ENCODE results near the gene PBX1. TPM values are rescaled to one million over a fixed set of nuclear protein-coding genes. Genes with fewer than 3 reads are reported as not detected.

The PBX1 gene
- total RNA-seq, 1 donor, result 4.2 TPM

DNA sequence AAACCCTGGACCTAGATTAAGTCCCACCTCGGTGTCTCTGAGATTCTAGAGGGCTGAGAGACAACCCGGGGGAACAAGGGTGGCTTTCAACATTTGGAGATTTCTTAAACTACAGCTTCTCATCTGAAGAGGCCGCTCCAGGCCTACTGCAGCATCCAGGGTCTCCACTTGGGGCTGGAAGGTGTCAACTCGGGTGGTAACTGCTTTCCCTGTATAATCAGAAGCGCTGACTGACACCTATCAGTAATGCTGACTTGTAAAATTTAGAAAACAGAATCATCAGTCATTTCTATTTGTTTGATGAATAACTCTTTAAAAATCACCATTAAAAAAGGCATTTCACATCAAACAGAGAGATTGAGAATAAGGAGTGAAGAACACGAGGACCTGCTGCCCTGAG, 226.0 kb downstream of the PBX1 start:
- Histone ChIP-seq H3K4me1 (ENCODE audit: insufficient read depth, low read length) (peaks cover 3% of the 10 kb centered on the region), H3K9me3 (ENCODE audit: low read depth, low read length) (no peaks in the 10 kb centered on the region), H3K27me3 (ENCODE audit: insufficient read depth, low read length) (no peaks in the 10 kb centered on the region), H3K4me3 (ENCODE audit: low read length) (no peak overlapping the region)

DNA sequence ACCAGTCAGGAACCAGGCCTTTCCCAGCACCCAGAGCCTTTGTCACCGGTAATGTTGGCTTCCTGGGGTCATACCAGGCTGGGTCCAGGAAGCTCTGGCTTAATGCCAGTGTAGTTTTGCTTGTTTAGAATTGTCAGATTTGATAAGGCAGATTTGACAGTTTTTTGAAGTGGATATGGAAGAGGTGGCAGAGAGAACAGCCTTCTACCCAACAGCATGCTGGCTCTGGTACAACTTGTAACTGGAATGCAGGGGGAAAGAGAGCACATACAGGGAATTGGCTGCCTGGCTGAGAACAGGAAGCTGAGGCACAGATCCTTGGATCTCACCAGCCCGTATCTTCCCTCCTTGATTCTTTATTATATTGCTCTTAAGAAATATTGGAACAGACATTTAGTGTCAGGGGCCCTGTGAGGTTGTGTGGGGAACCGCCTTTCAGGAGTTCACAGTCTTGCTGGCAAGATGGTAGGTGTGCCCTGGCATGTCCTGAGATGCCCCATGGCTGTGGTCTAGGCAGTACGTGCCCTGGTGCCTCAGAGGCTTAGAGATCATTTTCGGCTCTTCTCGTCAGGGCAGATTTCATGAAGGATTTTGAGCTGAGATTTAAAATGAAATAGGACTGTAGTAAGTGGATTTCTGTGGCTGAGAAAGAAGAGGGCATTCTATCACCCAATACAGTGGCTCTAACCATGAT, 227.0 kb downstream of the PBX1 start:
- no peaks in the 10 kb centered on the region for H3K27me3 ChIP-seq (ENCODE audit: insufficient read depth, low read length)
- no peak overlapping the region for H3K4me3 ChIP-seq (ENCODE audit: low read length)
- H3K9me3 ChIP-seq (ENCODE audit: low read depth, low read length), result no peaks in the 10 kb centered on the region
- peaks cover 3% of the 10 kb centered on the region for H3K4me1 ChIP-seq (ENCODE audit: insufficient read depth, low read length)

DNA sequence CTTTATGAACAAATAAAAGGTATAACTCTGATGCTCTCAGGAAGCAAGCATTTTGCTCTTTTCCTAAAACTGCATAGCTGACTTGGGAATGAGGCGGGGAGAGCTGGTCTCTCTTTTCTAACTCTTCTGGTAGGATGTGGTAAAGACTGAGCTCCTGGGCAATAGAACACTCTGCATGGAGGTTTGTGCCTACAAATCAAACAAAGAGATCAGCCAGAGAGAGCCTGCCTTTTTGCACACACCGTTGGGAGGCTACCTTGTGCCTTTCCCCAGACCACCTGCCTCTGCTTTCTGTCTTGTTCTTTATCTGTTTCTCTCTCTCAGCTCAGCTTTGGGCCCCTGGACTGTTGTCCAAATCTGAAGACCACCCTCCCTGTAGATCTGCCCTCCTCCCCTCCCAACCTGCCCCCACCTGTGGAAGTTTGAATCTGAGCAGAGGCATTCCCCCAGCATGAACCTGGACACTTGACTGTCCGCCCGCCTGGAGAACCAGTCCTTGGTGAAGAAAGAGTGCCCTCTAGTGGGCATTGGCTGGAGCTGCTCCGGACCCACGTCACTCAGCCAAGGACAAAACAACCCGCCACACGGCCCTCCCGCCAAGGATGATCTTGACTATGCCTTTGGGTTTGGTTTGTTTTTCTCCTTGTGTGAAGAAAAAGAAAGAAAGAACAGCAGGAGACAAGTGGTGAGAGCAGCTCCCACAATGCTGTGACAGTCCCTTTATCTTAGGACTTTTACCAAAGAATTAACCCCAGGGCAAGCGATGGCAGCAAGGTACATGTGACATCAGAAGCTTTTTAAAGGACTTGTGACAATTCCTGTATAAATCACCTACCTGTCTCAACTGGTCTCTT, 228.2 kb downstream of the PBX1 start:
- Histone ChIP-seq H3K4me3 (ENCODE audit: low read length) (no peak overlapping the region), H3K4me1 (ENCODE audit: insufficient read depth, low read length) (peaks cover 3% of the 10 kb centered on the region), H3K9me3 (ENCODE audit: low read depth, low read length) (no peaks in the 10 kb centered on the region), H3K27me3 (ENCODE audit: insufficient read depth, low read length) (no peaks in the 10 kb centered on the region)

DNA sequence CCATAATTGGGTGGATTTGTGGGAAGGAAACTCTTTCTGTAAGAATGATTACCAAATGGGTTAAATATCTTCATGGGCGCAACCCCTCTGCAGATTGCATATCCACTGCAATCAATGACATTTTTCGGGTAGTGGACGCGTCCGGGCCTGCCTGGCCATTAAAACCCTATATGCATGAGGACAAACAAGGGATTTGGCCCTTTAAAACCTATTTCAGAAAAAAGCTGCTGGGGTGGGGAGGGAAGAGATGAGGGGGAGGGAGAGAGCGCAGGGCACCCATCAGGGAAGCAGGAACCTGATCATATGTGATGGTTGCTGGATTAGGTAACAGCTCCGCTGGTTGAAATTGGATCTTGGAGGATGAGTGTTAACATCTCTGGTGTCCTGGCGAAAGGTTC, 228.8 kb downstream of the PBX1 start:
- H3K27me3 ChIP-seq (ENCODE audit: insufficient read depth, low read length), result no peaks in the 10 kb centered on the region
- H3K4me3 ChIP-seq (ENCODE audit: low read length), result no peak overlapping the region
- peaks cover 3% of the 10 kb centered on the region for H3K4me1 ChIP-seq (ENCODE audit: insufficient read depth, low read length)
- H3K9me3 ChIP-seq (ENCODE audit: low read depth, low read length), result no peaks in the 10 kb centered on the region

DNA sequence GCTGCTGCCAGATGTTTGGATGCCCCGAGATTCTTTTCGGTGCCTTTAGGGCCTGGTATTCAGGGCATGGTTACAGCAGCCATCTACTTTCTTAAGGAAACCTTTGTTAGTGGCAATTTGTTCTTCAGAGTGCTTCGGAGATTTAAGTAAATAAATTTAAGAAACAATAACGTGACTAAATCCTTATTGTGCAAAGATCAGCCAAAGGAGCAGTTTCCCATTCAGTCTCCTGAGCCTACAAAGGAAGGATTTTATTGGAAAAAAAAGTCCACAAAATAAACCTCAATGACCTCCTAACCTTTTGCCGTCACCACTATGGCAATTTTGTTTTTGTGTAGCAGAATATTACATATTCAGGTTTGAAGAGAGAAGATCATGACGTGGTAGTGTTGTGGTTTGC, 231.1 kb downstream of the PBX1 start:
- H3K4me1 ChIP-seq (ENCODE audit: insufficient read depth, low read length), result peaks cover 3% of the 10 kb centered on the region
- H3K4me3 ChIP-seq (ENCODE audit: low read length), result no peak overlapping the region
- H3K27me3 ChIP-seq (ENCODE audit: insufficient read depth, low read length), result no peaks in the 10 kb centered on the region
- no peaks in the 10 kb centered on the region for H3K9me3 ChIP-seq (ENCODE audit: low read depth, low read length)

DNA sequence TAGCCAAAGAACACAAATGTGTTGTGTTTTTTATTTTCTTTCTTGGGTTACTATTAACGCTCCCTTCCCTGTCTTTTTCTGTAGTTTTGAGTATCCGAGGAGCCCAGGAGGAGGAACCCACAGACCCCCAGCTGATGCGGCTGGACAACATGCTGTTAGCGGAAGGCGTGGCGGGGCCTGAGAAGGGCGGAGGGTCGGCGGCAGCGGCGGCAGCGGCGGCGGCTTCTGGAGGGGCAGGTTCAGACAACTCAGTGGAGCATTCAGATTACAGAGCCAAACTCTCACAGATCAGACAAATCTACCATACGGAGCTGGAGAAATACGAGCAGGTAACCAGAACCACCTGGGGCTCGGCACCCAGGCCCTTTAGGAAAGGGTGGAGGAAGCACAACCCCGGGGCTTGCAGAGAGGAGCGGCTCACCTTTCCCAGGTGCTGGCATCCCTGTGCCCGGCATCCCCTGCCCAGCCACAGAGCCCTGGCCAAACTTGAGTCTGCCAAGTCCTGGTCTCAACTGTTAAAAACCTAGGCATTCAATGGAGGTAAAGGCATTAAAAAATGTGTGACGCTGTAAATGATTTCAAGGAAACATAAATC, 233.5 kb downstream of the PBX1 start:
- no peaks in the 10 kb centered on the region for H3K27me3 ChIP-seq (ENCODE audit: insufficient read depth, low read length)
- H3K9me3 ChIP-seq (ENCODE audit: low read depth, low read length), result no peaks in the 10 kb centered on the region
- no peak overlapping the region for H3K4me3 ChIP-seq (ENCODE audit: low read length)
- H3K4me1 ChIP-seq (ENCODE audit: insufficient read depth, low read length), result peaks cover under 1% of the 10 kb centered on the region

DNA sequence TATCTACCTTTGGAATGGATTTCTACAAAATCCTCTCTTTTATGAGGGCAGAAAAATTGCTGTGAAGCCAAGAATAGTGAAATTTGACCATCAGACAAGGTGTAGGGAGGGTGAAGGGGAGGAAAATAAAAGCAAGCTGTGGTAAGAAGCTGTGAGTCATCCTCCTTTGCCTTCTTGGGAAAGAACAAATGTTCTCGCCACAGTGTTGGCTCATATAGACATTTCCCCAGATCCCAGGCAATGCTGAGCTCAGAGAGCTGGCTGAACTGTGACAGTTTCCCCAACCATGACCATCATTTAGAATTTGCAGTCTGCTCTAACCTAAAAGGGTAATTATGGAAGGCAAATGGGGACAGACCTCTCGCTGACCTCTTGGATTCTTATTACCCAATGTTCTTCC, 235.4 kb downstream of the PBX1 start:
- H3K4me1 ChIP-seq (ENCODE audit: insufficient read depth, low read length), result no peaks in the 10 kb centered on the region
- H3K4me3 ChIP-seq (ENCODE audit: low read length), result no peak overlapping the region
- H3K9me3 ChIP-seq (ENCODE audit: low read depth, low read length), result no peaks in the 10 kb centered on the region
- H3K27me3 ChIP-seq (ENCODE audit: insufficient read depth, low read length), result no peaks in the 10 kb centered on the region

DNA sequence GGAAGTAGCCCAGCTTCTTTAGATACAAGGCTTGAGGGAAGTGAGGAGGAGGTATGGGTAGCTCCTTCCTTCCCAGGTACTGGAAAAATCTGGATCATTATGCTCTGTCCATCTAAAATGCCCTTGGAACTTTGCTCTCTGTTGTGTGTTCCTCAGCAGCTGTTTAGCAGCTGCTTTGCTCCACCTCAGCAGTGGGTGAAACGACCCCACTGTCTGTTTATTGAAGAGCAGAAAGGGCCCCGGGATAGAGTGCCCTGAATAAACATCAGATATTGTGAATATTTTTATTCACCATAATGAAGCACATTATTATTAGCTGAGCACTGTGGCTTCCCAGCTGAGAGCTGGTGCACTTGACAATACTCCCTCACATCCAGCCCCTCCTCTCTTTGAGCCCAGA, 237.9 kb downstream of the PBX1 start:
- H3K27me3 ChIP-seq (ENCODE audit: insufficient read depth, low read length), result no peaks in the 10 kb centered on the region
- H3K4me3 ChIP-seq (ENCODE audit: low read length), result no peak overlapping the region
- H3K9me3 ChIP-seq (ENCODE audit: low read depth, low read length), result no peaks in the 10 kb centered on the region
- H3K4me1 ChIP-seq (ENCODE audit: insufficient read depth, low read length), result no peaks in the 10 kb centered on the region

DNA sequence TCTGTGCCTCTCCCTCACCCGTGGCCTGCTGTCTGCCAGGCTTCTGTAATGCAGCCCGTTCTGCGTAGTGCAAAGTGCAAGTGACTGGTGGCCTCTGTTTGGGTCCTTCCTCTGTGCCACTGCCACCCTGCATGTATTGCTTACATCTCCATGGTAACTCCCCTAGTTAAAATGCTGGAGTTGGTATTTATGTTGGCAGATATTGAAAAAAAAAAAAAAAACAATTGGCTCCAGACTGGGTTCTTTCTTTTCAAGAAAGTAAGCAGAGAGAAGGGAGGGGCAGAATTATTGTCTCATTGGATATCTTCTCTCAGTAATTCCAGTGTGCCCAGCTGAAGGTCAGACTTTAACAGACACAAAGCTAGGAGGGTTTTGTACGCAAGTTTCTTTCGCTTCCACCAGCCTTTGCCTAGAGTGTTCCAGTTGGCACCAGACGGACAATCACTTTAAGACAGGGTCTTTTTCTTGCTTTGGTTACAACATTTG, 242.3 kb downstream of the PBX1 start:
- H3K9me3 ChIP-seq (ENCODE audit: low read depth, low read length), result no peaks in the 10 kb centered on the region
- H3K4me1 ChIP-seq (ENCODE audit: insufficient read depth, low read length), result no peaks in the 10 kb centered on the region
- H3K4me3 ChIP-seq (ENCODE audit: low read length), result no peak overlapping the region
- H3K27me3 ChIP-seq (ENCODE audit: insufficient read depth, low read length), result no peaks in the 10 kb centered on the region

DNA sequence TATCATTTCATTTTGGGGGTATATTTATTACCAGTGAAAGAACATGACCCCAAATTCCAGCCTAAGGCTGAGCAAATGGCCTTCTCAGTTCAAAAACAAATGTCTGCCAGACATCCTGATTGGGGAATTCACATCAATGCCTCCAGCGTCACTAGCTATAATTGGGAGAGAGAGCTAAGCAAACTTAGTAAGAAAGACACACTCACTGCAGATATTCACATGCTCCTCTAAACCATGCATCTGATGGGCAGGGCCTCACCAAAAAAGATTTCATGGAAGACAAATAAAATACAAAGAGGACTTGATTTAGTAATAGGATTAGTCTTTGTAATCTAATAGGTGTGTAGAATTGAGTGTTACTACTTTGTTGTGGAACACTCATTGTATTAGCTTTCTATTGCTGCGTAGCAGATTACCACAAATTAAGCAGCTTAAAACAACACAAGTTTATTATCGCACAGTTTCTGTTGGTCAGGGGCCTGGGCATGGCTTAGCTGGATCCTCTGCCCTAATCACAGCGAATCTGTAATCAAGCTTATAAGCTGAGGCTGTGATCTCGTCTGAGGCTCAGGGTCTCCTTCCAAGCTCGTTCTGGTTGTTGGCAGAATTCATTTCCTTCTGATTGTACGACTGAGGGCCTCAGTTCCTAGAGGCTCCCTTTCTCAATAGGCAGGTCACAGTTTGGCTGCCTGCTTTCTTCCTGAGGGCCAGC, 243.0 kb downstream of the PBX1 start:
- Histone ChIP-seq H3K9me3 (ENCODE audit: low read depth, low read length) (no peaks in the 10 kb centered on the region), H3K4me1 (ENCODE audit: insufficient read depth, low read length) (no peaks in the 10 kb centered on the region), H3K27me3 (ENCODE audit: insufficient read depth, low read length) (no peaks in the 10 kb centered on the region), H3K4me3 (ENCODE audit: low read length) (no peak overlapping the region)

DNA sequence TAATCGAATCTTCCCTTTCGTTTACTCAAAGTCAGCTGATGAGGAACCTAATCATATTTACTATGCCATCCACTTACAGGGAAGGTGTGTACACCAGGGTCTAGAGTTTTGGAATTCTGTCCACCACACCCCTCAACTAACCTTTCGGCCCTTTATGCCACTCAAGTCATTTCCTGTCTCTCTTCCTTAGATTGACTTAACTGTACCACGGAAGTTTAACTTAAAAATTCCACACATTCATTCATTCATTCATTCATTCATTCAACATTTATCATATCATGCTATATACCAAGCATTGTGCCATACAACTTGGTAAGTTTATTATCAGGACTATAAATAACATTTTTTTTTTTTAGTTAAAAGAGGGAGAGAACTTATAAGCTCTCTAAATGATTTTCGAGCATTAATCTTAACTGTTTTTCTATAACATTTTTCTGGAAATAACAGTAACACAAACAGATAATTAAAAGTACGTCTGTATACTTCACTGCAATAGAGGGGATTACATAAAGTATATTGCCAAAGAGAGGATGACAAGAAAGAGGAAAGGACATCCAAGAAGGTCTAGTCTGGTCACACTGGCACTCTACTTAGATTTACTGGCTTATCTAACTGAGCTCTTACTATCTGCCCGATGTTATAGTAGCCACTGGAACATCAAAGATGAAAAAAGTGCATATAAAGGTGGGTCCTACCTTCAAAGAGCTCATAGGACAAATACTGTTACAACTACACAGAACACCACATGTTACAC, 243.7 kb downstream of the PBX1 start:
- Histone ChIP-seq H3K4me3 (ENCODE audit: low read length) (no peak overlapping the region), H3K4me1 (ENCODE audit: insufficient read depth, low read length) (no peaks in the 10 kb centered on the region), H3K27me3 (ENCODE audit: insufficient read depth, low read length) (no peaks in the 10 kb centered on the region), H3K9me3 (ENCODE audit: low read depth, low read length) (no peaks in the 10 kb centered on the region)

DNA sequence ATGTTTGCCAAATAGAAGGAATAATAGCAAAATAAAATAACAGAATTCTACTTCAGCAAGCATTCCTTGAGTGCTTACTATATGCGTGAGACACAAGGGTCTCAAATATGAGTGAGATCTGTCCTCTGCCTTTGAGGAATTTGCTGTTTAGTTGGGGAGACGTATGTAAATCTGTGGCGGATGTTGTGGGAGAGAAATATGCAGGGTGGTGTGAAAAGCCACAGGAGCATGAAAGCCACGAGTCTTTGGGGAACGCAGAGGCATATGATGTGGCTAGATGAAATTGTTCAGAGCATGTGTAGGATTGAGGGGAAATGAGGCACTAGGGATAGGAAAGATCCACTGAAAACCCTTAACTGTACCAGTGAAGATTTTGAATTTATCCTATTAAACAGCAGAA, 244.4 kb downstream of the PBX1 start:
- Histone ChIP-seq H3K4me3 (ENCODE audit: low read length) (no peak overlapping the region), H3K4me1 (ENCODE audit: insufficient read depth, low read length) (no peaks in the 10 kb centered on the region), H3K9me3 (ENCODE audit: low read depth, low read length) (no peaks in the 10 kb centered on the region), H3K27me3 (ENCODE audit: insufficient read depth, low read length) (no peaks in the 10 kb centered on the region)

DNA sequence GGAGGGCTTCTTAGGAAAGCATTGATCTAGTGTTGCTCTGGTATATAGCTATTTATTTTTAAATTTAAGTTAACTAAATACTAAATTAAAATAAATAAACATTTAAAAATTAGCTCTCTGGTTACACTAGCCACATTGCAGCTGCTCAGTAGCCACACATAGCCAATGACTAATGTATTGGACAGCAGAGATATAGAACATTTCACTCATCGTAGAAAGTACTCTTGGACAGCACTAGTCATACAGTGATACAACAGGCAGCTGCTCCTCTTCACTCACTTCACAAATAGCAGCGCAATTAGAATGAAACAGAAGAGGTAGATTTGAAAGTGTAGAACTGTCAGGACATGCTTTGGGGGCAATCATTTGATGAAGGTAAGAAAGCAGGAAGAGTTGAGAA, 245.4 kb downstream of the PBX1 start:
- no peak overlapping the region for H3K4me3 ChIP-seq (ENCODE audit: low read length)

DNA sequence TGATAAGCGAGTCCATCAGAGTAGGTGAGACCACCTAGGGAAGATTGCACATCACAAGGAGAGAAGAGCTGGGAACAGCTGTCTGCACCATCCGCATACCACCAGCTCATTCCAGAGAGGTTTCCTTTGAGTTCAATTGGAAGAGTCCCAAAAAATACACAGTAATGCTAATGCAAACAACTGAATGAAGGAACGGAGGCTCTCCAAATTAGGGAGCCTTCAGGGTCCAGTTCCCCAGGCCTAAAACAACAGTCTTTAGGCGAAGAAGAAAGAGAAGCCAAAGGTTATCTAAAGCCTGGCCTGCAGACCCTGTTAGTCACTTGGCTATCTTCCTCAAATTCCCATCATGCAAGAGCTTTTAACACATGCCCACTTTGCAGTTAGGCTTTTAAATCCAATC, 246.4 kb downstream of the PBX1 start:
- no peaks in the 10 kb centered on the region for H3K9me3 ChIP-seq (ENCODE audit: low read depth, low read length)
- no peaks in the 10 kb centered on the region for H3K27me3 ChIP-seq (ENCODE audit: insufficient read depth, low read length)
- H3K4me3 ChIP-seq (ENCODE audit: low read length), result no peak overlapping the region
- no peaks in the 10 kb centered on the region for H3K4me1 ChIP-seq (ENCODE audit: insufficient read depth, low read length)

More for the DNA sequence above, 245.4 kb downstream of the PBX1 start:
- H3K9me3 ChIP-seq (ENCODE audit: low read depth, low read length), result no peaks in the 10 kb centered on the region
- H3K4me1 ChIP-seq (ENCODE audit: insufficient read depth, low read length), result no peaks in the 10 kb centered on the region
- H3K27me3 ChIP-seq (ENCODE audit: insufficient read depth, low read length), result no peaks in the 10 kb centered on the region

Measured in mononuclear cell (primary cell).